Measurements from ENCODE around the gene COPS6. TPM values are rescaled to one million over a fixed set of nuclear protein-coding genes. Genes with fewer than 3 reads are reported as not detected.

The COPS6 gene
- total and polyA plus RNA-seq, 2 of the 4 experiments (the other 2 are of a cell fraction): 185 to 325 TPM

DNA sequence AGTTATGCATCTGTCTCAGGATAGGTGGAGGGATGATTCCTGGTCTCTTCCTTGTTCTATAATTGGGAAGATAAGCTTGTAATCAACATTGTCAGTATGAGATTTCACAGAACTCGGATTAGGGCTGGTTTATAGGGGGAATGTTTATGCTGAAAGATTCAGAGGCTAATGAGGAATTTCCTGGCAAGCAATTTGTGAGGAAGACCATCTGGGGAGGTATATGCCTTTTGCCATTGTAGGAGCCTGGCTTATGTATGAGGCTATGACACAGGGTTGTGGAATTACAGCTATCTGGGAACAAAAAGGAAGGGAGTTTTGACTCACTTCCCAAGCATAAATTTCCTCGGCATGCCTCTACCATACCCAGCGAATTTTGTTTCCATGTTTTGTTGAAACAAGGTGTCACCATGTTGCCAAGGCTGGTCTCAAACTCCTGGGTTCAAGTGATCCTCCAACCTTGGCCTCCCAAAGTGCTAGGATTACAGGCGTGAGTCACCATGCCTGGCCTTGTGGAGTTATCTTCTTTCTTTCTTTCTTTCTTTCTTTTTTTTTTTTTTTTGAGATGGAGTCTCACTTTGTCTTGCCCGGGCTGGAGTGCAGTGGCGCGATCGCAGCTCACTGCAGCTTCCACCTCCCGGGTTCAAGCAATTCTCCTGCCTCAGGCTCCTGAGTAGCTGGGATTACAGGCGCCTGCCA is 1.6 kb upstream of the COPS6 start:
- ChIA-PET CTCF (interaction anchor here (0.6 kb wide), 1 partner anchor 638 kb away, joined by 3 read pairs; no protein-coding TSS in a partner anchor), POLR2A (ENCODE audit: unreplicated experiment) (interaction anchor here (0.8 kb wide), 1 partner anchor 14 kb away, joined by 3 read pairs; the partner anchor contains the start of gene MCM7)
- peak overlapping the region; percentile 72 for H3K56ac ChIP-seq (ENCODE audit: extremely low read depth, insufficient read depth, low read length)
- peaks cover 22 to 44% of the 10 kb centered on the region in 2 experiments for H3K79me1 ChIP-seq (ENCODE audit: low read depth in 1 of 2, low read length in 2 of 2)
- peak overlapping the region; percentile 100 for H4K5ac ChIP-seq (ENCODE audit: low read depth, low read length)
- dilution Hi-C loops (cut with HindIII; ENCODE audit: low sequenced_read_pairs, unreplicated experiment): no loop called here
- H2BK15ac ChIP-seq (ENCODE audit: low read depth, low read length): peak overlapping the region; percentile 94; the same call in 1 of the 3 replicates
- peak overlapping the region; percentile 98 for H3K18ac ChIP-seq (ENCODE audit: low read depth, low read length)
- no peak overlapping the region for H3K9ac ChIP-seq (ENCODE audit: low read depth, low read length)
- in situ Hi-C loops (cut with MboI; ENCODE audit: low sequenced_read_pairs): no loop called here
- no CpG with 5 or more reads among the region's 10 CpGs for WGBS, 2 experiments (ENCODE audit: extremely low coverage in 2 of 2, insufficient read length in 1 of 2)
- peak; percentile 99 for DNase-seq
- peaks cover 15% of the 10 kb centered on the region; the same call in 1 of the 2 replicates for H4K20me1 ChIP-seq (ENCODE audit: insufficient read depth, low read length)
- no peaks in the 10 kb centered on the region for H3K9me3 ChIP-seq (ENCODE audit: control insufficient read depth, insufficient read depth, low read length)
- H2AK5ac ChIP-seq (ENCODE audit: low read depth, low read length): peak overlapping the region; percentile 98
- intact Hi-C loops (cut with micrococcal nuclease): loop anchor here (2.0 kb wide), 1 partner anchor 70 kb away; no protein-coding TSS in a partner anchor
- H3K9me1 ChIP-seq (ENCODE audit: insufficient read depth, low read length): peaks cover 18% of the 10 kb centered on the region
- H4K8ac ChIP-seq (ENCODE audit: low read depth in 2 of 2, low read length in 2 of 2): peak overlapping the region; percentile 97 to 100
- peak overlapping the region; percentile 87 for H2AK9ac ChIP-seq (replicated peaks; ENCODE audit: low read depth, low read length, poor library complexity)
- H3K4me1 ChIP-seq (ENCODE audit: control insufficient read depth, insufficient read depth, low read length): peaks cover 21% of the 10 kb centered on the region
- H2AFZ ChIP-seq (replicated peaks; ENCODE audit: low read length, poor library complexity): no peak overlapping the region
- H3K27ac ChIP-seq (ENCODE audit: insufficient read depth, low read length): peak overlapping the region; percentile 100
- peak overlapping the region; percentile 100; the same call in 1 of the 2 replicates for H2BK20ac ChIP-seq (ENCODE audit: low read depth, low read length)
- H3K27me3 ChIP-seq (ENCODE audit: control insufficient read depth, insufficient read depth, low read length): no peaks in the 10 kb centered on the region
- H4K91ac ChIP-seq (ENCODE audit: insufficient read depth, low read depth, low read length): peak overlapping the region; percentile 96
- peaks cover 20% of the 10 kb centered on the region for H3K36me3 ChIP-seq (ENCODE audit: control insufficient read depth, insufficient read depth, low read length)
- no peak overlapping the region for H3K4me3 ChIP-seq (ENCODE audit: insufficient read depth, low read depth, low read length)
- ATAC-seq (ENCODE audit: low read depth): peak; percentile 62
- H3K14ac ChIP-seq (replicated peaks; ENCODE audit: low read depth, low read length): peak overlapping the region; percentile 97
- H3K4ac ChIP-seq (ENCODE audit: low read depth, low read length): peak overlapping the region; percentile 98
- no TSS peak for BruUV-seq (replicated peaks)
- H3K4me2 ChIP-seq (ENCODE audit: low read depth, low read length): peak overlapping the region; percentile 52
- peak overlapping the region; percentile 99 for H2BK120ac ChIP-seq (ENCODE audit: low read depth, low read length)
- H2BK5ac ChIP-seq (ENCODE audit: low read depth, low read length, poor library complexity, severe bottlenecking): peak overlapping the region; percentile 97
- H3K23ac ChIP-seq (ENCODE audit: low read depth, low read length): peak overlapping the region; percentile 93; the same call in 1 of the 2 replicates
- TF ChIP-seq BHLHE40 (IDR thresholded peaks at IDR 0.05; ENCODE audit: low read depth, low read length) (no peak), RCOR1 (IDR thresholded peaks at IDR 0.05; ENCODE audit: insufficient replicate concordance, low read length) (peak; percentile 51), FOS (IDR thresholded peaks at IDR 0.05; ENCODE audit: low read depth, low read length) (peak; percentile 55), MAFK (IDR thresholded peaks at IDR 0.05; ENCODE audit: low read depth, low read length) (0 out of 2 replicates have a peak, but pooled peaks have one; percentile 40)
